ENCODE measurements around the gene SSPN.
A peak's percentile ranks its signal among the peaks of the same experiment; 100 is the strongest.

The SSPN gene

DNA sequence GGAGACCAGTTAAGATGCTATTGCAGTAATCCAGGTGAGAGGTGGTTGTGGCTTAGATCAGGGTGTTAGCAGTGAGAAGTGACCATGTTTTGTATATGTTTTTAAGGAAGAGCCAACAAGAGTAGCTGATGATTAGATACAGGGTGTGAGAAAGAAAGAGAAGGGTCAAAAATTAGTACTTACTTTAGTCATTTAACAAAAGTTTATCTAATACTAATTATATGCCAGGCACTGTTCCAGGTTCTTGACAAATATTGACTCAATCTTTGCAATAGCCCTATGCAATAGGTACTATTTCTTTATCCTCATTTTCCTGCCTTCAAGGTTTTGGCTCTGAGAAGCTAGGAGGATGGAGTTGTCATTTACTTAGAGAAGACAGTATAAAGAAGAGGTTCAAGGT is 70.2 kb downstream of the SSPN start:
- TF ChIP-seq, protein P1, sequence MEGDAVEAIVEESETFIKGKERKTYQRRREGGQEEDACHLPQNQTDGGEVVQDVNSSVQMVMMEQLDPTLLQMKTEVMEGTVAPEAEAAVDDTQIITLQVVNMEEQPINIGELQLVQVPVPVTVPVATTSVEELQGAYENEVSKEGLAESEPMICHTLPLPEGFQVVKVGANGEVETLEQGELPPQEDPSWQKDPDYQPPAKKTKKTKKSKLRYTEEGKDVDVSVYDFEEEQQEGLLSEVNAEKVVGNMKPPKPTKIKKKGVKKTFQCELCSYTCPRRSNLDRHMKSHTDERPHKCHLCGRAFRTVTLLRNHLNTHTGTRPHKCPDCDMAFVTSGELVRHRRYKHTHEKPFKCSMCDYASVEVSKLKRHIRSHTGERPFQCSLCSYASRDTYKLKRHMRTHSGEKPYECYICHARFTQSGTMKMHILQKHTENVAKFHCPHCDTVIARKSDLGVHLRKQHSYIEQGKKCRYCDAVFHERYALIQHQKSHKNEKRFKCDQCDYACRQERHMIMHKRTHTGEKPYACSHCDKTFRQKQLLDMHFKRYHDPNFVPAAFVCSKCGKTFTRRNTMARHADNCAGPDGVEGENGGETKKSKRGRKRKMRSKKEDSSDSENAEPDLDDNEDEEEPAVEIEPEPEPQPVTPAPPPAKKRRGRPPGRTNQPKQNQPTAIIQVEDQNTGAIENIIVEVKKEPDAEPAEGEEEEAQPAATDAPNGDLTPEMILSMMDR (conservative IDR thresholded peaks at IDR 0.05; ENCODE audit: low read depth) = no peak
- no peak overlapping the region for H3K27ac ChIP-seq
- ChIA-PET POLR2A (ENCODE audit: low non-redundant PET) (no interaction called here), CTCF (interaction anchor here (0.5 to 0.6 kb wide), 2 partner anchors 49 to 331 kb away, joined by 3 read pairs; no protein-coding TSS in a partner anchor)
- DNase-seq (ENCODE audit: low spot score) = no peak

DNA sequence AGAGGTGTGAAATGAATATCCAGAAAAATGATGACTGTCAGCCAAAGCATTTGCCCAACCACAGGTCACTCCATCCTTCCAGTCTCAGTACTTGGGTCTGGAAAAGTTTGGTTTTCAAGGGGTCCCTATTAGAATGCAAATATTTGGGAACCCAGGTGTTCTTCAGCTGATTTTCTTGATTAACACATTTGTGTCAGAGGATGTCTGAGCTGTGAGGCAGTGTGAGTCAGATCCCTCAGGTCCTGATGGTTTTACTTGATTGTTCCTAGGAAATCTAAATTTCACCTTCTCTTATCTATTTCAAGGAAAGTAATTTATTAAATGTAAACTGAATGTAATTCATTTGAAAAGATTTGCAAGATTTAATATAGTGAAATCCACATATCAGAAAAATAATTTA is 71.5 kb downstream of the SSPN start:
- ChIA-PET CTCF (no interaction called here), POLR2A (ENCODE audit: low non-redundant PET) (no interaction called here)
- TF ChIP-seq, protein P1 (conservative IDR thresholded peaks at IDR 0.05; ENCODE audit: low read depth) = no peak
- DNase-seq (ENCODE audit: low spot score) = no peak
- H3K27ac ChIP-seq = no peak overlapping the region

GRCh38 chr12:26268841-26269561 is 73.6 kb downstream of the SSPN start:
- POLR2A ChIA-PET (ENCODE audit: low non-redundant PET) = no interaction called here
- CTCF ChIA-PET = interaction anchor here (0.6 to 1.2 kb wide), 3 partner anchors 14 to 547 kb away, joined by 3 to 4 read pairs (median 4); no protein-coding TSS in a partner anchor
- DNase-seq (ENCODE audit: low spot score) = no peak
- no peak overlapping the region for H3K27ac ChIP-seq
- TF ChIP-seq, protein P1 (conservative IDR thresholded peaks at IDR 0.05; ENCODE audit: low read depth) = no peak

DNA sequence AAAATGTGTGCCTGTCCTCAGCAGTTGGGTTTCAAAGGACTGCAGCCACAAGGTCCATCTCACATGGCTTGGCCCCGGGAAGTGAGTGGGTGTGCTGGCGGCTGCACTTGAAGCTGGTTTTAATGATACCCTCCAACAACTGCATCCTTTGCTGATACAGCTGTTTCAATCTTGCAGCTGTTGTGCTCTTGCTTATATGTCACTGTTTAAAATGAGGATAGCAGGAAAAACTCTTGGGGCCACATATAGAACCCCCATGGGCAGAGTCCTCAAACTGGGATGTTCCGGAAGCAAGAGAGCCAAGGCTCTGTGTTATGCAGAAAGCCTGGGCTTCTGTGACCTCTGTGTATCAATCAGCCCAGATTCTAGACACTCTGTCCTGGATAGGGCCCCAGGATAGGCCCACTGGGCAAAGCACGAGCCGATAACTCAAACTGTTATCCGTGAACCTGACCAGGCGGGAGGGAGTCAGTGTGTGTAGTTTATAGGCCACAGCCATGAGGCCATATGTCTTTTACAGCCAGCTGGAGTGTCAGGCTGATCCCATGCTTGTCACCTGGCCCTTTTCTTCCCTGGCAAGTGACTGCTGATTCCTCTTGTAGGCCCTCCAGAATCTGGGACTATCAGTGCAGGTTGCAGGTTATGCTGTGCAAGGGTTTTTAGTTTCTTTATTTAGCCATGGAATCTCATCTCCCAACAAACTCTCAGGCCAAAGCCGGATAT is 74.3 kb downstream of the SSPN start:
- TF ChIP-seq, protein P1 (conservative IDR thresholded peaks at IDR 0.05; ENCODE audit: low read depth) = no peak
- ChIA-PET CTCF (interaction anchor here (0.6 to 1.2 kb wide), 3 partner anchors 14 to 76 kb away, joined by 3 to 8 read pairs (median 4); no protein-coding TSS in a partner anchor), POLR2A (ENCODE audit: low non-redundant PET) (no interaction called here)
- DNase-seq (ENCODE audit: low spot score) = no peak
- H3K27ac ChIP-seq = no peak overlapping the region

GRCh38 chr12:26271024-26271423 is 75.7 kb downstream of the SSPN start:
- POLR2A ChIA-PET (ENCODE audit: low non-redundant PET) = no interaction called here
- DNase-seq (ENCODE audit: low spot score) = no peak
- no peak overlapping the region for H3K27ac ChIP-seq
- TF ChIP-seq, protein P1 (conservative IDR thresholded peaks at IDR 0.05; ENCODE audit: low read depth) = no peak
- CTCF ChIA-PET = interaction anchor here (0.5 kb wide), 1 partner anchor 497 kb away, joined by 4 read pairs; no protein-coding TSS in a partner anchor

GRCh38 chr12:26271889-26272492 is 76.6 kb downstream of the SSPN start:
- peak overlapping the region; percentile 66 for H3K27ac ChIP-seq
- peak; percentile 33 for DNase-seq (ENCODE audit: low spot score)
- TF ChIP-seq, protein P1 (conservative IDR thresholded peaks at IDR 0.05; ENCODE audit: low read depth) = no peak
- POLR2A ChIA-PET (ENCODE audit: low non-redundant PET) = no interaction called here
- CTCF ChIA-PET = no interaction called here

Data from RWPE1 (cell line).